Fibroblast of the aortic adventitia (primary cell): Measurements from ENCODE around the gene SLC5A11. TPM values are rescaled to one million over a fixed set of nuclear protein-coding genes. Genes with fewer than 3 reads are reported as not detected.

Source experiments
- DNase-seq: peaks from one replicate; pipeline ENCODE4 v3.0.0-alpha.2; 2010; ENCODE audit warnings: low read depth
- H3K4me3 ChIP-seq: 2 replicates; pipeline ENCODE4 v1.5.1; 2011; ENCODE audit warnings: low read depth, mild to moderate bottlenecking, control low read depth, low read length, moderate library complexity
- total RNA-seq: library from RNA; depleted of rRNA; stranded (reverse); fragments of >200 nt; gene quantifications from 2 replicates; pipeline ENCODE4 v1.2.3, GENCODE V29; 2012; ENCODE audit warnings: low replicate concordance
- TF ChIP-seq, protein P1 (sequence below): IDR thresholded peaks from 2 replicates; pipeline ENCODE4 v1.5.1; 2011; ENCODE audit warnings: mild to moderate bottlenecking, low read length, control low read depth, inconsistent platforms; ENCODE audit not compliant: insufficient read depth

Gene SLC5A11
- total RNA-seq, 1 donor, result not detected

DNA sequence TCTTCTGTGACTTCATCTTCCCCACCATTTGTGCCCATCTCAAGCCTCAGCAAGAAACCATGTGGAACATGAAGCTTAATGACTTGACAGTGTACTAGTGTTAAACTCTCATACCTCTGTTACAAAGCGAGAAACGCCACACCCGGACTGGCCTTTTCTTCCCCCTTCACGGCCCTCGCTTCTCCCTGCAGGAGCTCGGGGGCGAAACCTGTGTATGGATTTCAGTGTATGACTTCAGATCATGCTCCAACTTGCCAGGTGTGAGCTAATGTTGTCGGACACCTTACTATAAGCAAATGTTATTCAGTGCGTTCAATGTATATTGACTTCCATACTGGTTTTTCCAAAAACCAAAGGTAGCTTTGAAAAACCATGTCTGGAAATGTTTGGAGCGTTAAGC, 20.1 kb upstream of the SLC5A11 start:
- TF ChIP-seq, protein P1, sequence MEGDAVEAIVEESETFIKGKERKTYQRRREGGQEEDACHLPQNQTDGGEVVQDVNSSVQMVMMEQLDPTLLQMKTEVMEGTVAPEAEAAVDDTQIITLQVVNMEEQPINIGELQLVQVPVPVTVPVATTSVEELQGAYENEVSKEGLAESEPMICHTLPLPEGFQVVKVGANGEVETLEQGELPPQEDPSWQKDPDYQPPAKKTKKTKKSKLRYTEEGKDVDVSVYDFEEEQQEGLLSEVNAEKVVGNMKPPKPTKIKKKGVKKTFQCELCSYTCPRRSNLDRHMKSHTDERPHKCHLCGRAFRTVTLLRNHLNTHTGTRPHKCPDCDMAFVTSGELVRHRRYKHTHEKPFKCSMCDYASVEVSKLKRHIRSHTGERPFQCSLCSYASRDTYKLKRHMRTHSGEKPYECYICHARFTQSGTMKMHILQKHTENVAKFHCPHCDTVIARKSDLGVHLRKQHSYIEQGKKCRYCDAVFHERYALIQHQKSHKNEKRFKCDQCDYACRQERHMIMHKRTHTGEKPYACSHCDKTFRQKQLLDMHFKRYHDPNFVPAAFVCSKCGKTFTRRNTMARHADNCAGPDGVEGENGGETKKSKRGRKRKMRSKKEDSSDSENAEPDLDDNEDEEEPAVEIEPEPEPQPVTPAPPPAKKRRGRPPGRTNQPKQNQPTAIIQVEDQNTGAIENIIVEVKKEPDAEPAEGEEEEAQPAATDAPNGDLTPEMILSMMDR, result no peak
- H3K4me3 ChIP-seq, result no peak overlapping the region
- DNase-seq, result no peak

DNA sequence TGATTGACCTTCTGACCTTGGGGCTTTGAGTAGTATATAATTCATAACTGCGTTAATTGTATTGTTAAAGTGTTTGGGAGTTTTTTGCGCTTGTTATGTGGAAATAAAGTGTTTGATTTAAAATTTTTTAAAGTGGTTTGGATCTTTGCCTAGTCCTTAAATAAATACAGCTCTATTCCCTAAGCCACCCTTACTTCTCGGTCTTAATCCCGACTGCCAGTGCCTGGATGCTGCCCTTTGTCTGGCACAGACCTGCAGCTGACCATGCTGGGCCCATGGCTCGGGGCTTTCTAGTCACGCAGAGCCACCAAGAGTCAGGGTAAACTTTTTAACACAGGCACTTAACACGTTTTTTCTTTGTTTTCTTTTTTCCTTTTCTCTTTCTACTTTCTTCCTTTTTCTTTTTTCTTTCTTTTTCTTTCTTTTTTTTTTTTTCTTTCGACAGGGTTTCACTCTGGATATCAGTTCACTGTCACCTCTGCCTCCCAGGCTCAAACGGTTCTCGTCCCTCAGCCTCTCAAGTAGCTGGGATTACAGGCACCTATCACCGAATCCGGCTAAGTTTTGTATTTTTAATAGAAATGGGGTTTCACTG, 19.6 kb upstream of the SLC5A11 start:
- H3K4me3 ChIP-seq, result no peak overlapping the region
- TF ChIP-seq, protein P1, result no peak
- DNase-seq, result no peak

DNA sequence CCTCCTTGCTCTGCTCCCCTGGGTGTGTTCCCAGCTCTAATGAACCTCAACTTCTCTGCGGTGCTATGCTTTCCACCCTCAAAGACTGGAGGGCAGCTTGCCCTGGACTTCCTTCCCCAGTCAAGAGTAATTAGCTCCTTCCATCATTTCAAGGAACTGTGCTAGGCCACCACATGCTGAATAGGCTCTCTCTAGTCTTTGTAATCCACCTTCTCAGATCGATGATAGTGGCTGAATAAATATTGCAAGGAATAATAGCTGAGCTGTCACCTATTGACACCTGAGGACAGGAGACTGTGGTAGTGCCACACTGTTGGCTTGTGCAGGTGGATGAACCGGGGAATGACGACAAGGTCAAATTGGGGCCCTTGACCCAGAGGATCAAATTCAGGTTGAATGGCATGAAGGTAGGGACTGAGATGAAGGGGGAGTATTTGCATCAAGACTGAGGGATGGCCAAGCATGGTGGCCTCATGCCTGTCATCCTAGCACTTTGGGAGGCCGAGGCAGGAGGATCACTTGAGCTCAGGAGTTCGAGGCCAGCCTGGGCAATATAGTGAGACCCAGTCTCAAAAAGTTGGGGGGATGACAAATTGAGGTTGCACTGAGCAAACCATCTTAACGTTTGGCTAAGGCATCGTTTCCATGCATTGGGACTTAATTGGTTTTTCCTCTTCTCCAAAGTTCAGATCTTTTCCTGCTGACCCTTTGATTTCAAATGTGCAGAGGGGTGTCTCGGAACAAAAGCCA, 18.8 kb upstream of the SLC5A11 start:
- DNase-seq, result no peak
- TF ChIP-seq, protein P1, result no peak

DNA sequence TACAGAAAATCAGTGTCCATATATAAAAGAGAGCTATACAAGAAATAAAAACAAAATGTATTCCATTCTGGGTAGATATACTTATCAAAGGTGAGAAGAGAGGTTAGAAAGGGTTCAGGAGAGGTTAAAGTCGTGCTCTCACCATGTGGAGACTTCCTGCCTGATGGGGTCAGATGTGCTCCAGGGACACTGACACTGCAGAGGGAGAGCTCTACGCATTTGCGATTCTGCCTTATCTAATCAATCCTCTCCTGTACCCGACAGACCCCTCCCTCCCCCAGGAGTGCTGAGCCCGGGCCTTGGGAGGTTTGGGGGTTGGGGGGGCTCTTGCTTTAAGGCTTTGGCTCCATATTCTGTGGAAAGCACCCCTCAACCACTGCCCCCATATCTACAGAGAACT, 16.6 kb upstream of the SLC5A11 start:
- no peak for DNase-seq
- TF ChIP-seq, protein P1, result no peak
- H3K4me3 ChIP-seq, result no peak overlapping the region

More for the DNA sequence above, 18.8 kb upstream of the SLC5A11 start:
- H3K4me3 ChIP-seq, result no peak overlapping the region

DNA sequence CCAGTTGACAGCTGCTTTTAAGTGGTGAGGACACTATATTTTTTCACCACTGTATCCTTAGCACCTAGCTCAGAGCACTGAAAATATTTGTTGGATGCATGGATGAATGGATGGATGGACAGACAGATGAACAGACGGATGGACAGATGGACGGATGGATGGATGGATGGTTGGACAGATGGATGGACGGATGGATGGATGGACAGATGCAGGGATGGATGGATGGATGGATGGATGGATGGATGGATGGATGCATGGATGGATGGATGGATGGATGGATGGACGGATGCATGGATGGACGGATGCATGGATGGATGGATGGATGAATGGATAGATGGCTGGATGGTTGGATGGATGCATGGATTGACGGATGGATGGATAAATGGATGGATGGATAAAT, 12.4 kb upstream of the SLC5A11 start:
- DNase-seq, result no peak
- TF ChIP-seq, protein P1, result no peak
- no peak overlapping the region for H3K4me3 ChIP-seq

DNA sequence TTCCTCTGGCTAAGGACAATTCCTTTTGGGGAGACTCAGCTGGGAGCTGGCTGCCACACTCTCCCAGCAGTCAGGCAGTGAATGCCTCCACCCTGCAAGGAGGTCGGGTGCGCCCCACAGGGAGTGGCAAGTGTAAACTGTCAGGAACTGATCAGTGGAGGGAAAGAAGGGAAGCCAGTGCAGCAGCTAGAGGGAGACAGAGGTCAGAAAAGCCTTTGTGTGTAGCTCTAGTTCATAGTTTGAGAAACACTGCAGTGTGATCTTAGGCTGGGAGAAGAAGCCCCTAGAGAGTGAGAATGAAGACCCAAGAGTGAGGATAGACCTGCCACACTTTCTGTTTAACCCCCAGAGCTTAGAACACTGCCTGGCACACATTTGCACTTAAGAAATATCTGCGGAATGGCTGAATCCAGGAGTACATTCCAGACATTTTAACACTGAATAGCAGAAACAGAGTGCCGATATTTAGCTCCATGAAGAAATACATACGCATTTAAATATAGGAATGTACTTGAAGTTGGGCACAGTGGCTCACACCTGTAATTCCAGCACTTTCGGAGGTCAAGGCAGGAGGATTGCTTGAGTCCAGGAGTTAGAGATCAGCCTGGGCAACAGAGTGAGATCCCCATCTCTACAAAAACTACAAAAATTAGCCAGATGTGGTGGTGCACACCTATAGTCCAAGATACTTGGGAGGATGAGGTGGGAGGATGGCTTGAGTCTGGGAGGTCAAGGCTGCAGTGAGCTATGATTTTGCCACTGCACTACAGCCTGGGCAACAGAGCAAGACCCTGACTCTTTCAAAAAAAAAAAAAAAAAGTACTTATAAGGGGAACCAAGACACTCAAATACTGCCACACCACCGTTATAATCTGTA, 11.1 kb upstream of the SLC5A11 start:
- peak; percentile 61 for DNase-seq
- TF ChIP-seq, protein P1, result peak; percentile 82
- no peak overlapping the region for H3K4me3 ChIP-seq
